ENCODE measurements around the gene ZNF124. TPM values are rescaled to one million over a fixed set of nuclear protein-coding genes. Genes with fewer than 3 reads are reported as not detected.

Gene ZNF124
- total and polyA plus RNA-seq, 2 experiments from 2014 or later = 23.2 to 43.9 TPM

GRCh38 chr1:247115545-247115944 lies 56.3 kb downstream of the ZNF124 start (continued):
- TF ChIP-seq REST (IDR thresholded peaks at IDR 0.05; ENCODE audit: unreplicated experiment) = no peak

GRCh38 chr1:247115141-247115510 lies 56.7 kb downstream of the ZNF124 start:
- Histone ChIP-seq H3K27me3 (ENCODE audit: insufficient read depth) (peaks cover 31% of the 10 kb centered on the region), H3F3A (replicated peaks; ENCODE audit: low read depth) (no peaks in the 10 kb centered on the region), H2AFZ (no peak overlapping the region), H3K9me2 (ENCODE audit: insufficient read depth) (no peaks in the 10 kb centered on the region), H3K79me2 (replicated peaks; ENCODE audit: insufficient read depth) (no peaks in the 10 kb centered on the region), H4K20me1 (replicated peaks; ENCODE audit: insufficient read depth) (no peaks in the 10 kb centered on the region), H3K27ac (ENCODE audit: low read depth) (no peak overlapping the region), H3K36me3 (ENCODE audit: insufficient read depth) (no peaks in the 10 kb centered on the region), H3K4me2 (no peak overlapping the region), H3K4me1 (ENCODE audit: insufficient read depth) (peaks cover 3% of the 10 kb centered on the region), H3K4me3 (no peak overlapping the region)
- Mint-ChIP-seq H3K4me1 (peaks cover 10% of the 10 kb centered on the region), H3K27ac (no peak overlapping the region), H3K36me3 (ENCODE audit: low read depth) (peaks cover 3% of the 10 kb centered on the region; the same call in 1 of the 3 replicates), H3K4me3 (no peak overlapping the region), H3K27me3 (ENCODE audit: insufficient read depth, low read depth, poor library complexity) (peaks cover 28% of the 10 kb centered on the region), H3K9me3 (peaks cover 8% of the 10 kb centered on the region; the same call in 2 of the 3 replicates)
- TF ChIP-seq ZNF331 (CRISPR knock-in tag; IDR thresholded peaks at IDR 0.05; ENCODE audit: low read depth) (no peak), NANOG (IDR thresholded peaks at IDR 0.05; ENCODE audit: borderline replicate concordance) (no peak), JUNB (IDR thresholded peaks at IDR 0.05; ENCODE audit: unreplicated experiment) (no peak), CREB1 (CRISPR knock-in tag; IDR thresholded peaks at IDR 0.05; ENCODE audit: low read depth) (no peak)
- TF ChIP-seq, protein P1, sequence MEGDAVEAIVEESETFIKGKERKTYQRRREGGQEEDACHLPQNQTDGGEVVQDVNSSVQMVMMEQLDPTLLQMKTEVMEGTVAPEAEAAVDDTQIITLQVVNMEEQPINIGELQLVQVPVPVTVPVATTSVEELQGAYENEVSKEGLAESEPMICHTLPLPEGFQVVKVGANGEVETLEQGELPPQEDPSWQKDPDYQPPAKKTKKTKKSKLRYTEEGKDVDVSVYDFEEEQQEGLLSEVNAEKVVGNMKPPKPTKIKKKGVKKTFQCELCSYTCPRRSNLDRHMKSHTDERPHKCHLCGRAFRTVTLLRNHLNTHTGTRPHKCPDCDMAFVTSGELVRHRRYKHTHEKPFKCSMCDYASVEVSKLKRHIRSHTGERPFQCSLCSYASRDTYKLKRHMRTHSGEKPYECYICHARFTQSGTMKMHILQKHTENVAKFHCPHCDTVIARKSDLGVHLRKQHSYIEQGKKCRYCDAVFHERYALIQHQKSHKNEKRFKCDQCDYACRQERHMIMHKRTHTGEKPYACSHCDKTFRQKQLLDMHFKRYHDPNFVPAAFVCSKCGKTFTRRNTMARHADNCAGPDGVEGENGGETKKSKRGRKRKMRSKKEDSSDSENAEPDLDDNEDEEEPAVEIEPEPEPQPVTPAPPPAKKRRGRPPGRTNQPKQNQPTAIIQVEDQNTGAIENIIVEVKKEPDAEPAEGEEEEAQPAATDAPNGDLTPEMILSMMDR (conservative IDR thresholded peaks at IDR 0.05; ENCODE audit: low read depth in 2 of 2) = no peak
- TF ChIP-seq, protein P2, sequence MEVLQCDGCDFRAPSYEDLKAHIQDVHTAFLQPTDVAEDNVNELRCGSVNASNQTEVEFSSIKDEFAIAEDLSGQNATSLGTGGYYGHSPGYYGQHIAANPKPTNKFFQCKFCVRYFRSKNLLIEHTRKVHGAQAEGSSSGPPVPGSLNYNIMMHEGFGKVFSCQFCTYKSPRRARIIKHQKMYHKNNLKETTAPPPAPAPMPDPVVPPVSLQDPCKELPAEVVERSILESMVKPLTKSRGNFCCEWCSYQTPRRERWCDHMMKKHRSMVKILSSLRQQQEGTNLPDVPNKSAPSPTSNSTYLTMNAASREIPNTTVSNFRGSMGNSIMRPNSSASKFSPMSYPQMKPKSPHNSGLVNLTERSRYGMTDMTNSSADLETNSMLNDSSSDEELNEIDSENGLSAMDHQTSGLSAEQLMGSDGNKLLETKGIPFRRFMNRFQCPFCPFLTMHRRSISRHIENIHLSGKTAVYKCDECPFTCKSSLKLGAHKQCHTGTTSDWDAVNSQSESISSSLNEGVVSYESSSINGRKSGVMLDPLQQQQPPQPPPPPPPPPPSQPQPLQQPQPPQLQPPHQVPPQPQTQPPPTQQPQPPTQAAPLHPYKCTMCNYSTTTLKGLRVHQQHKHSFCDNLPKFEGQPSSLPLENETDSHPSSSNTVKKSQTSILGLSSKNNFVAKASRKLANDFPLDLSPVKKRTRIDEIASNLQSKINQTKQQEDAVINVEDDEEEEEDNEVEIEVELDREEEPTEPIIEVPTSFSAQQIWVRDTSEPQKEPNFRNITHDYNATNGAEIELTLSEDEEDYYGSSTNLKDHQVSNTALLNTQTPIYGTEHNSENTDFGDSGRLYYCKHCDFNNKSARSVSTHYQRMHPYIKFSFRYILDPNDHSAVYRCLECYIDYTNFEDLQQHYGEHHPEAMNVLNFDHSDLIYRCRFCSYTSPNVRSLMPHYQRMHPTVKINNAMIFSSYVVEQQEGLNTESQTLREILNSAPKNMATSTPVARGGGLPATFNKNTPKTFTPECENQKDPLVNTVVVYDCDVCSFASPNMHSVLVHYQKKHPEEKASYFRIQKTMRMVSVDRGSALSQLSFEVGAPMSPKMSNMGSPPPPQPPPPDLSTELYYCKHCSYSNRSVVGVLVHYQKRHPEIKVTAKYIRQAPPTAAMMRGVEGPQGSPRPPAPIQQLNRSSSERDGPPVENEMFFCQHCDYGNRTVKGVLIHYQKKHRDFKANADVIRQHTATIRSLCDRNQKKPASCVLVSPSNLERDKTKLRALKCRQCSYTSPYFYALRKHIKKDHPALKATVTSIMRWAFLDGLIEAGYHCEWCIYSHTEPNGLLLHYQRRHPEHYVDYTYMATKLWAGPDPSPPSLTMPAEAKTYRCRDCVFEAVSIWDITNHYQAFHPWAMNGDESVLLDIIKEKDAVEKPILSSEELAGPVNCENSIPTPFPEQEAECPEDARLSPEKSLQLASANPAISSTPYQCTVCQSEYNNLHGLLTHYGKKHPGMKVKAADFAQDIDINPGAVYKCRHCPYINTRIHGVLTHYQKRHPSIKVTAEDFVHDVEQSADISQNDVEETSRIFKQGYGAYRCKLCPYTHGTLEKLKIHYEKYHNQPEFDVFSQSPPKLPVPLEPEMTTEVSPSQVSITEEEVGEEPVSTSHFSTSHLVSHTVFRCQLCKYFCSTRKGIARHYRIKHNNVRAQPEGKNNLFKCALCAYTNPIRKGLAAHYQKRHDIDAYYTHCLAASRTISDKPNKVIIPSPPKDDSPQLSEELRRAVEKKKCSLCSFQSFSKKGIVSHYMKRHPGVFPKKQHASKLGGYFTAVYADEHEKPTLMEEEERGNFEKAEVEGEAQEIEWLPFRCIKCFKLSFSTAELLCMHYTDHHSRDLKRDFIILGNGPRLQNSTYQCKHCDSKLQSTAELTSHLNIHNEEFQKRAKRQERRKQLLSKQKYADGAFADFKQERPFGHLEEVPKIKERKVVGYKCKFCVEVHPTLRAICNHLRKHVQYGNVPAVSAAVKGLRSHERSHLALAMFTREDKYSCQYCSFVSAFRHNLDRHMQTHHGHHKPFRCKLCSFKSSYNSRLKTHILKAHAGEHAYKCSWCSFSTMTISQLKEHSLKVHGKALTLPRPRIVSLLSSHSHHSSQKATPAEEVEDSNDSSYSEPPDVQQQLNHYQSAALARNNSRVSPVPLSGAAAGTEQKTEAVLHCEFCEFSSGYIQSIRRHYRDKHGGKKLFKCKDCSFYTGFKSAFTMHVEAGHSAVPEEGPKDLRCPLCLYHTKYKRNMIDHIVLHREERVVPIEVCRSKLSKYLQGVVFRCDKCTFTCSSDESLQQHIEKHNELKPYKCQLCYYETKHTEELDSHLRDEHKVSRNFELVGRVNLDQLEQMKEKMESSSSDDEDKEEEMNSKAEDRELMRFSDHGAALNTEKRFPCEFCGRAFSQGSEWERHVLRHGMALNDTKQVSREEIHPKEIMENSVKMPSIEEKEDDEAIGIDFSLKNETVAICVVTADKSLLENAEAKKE (CRISPR knock-in tag; IDR thresholded peaks at IDR 0.05) = no peak
- ATAC-seq (no peak), DNase-seq (ENCODE audit: low spot score) (no peak)

Data from GM23338 (cell line).